Activated naive CD8-positive, alpha-beta T cell treated with anti-CD3 and anti-CD28 coated beads, Interleukin-2, amount 50 U/mL, for 24 hours (primary cell): ENCODE results near the gene UBAP1.
"Not testable (repeated sequence)": the region's sequence is repeated elsewhere in the genome, so short reads cannot be mapped to it uniquely, and the experiment has no call there.

ENCODE experiments used
- ATAC-seq: fragments of 150-1000 bp; cut with Tn5 transposase; one replicate; pipeline ENCODE4 v1.10.0; 2021
- DNase-seq: peaks from one replicate; pipeline ENCODE4 v3.0.0; 2021
- H3K27ac Mint-ChIP-seq: one replicate; pipeline ENCODE4 v1.8.0; 2021; ENCODE audit warnings: mild to moderate bottlenecking, mixed read lengths
- H3K27me3 Mint-ChIP-seq: one replicate; pipeline ENCODE4 v1.8.0; 2021; ENCODE audit warnings: mixed read lengths
- H3K36me3 Mint-ChIP-seq: one replicate; pipeline ENCODE4 v1.8.0; 2021; ENCODE audit warnings: low read depth, mixed read lengths
- H3K4me1 Mint-ChIP-seq: one replicate; pipeline ENCODE4 v1.8.0; 2021; ENCODE audit warnings: mixed read lengths
- H3K4me3 Mint-ChIP-seq: one replicate; pipeline ENCODE4 v1.8.0; 2021; ENCODE audit warnings: mild to moderate bottlenecking, moderate library complexity, mixed read lengths
- H3K9me3 Mint-ChIP-seq: one replicate; pipeline ENCODE4 v1.8.0; 2021; ENCODE audit warnings: mixed read lengths

Gene UBAP1

GRCh38 chr9:34178436-34179212 is at the start of gene UBAP1:
Gene UBAP1, plus strand, starts transcription at chr9:34179043. Its CDS starts 41,872 bp downstream, at chr9:34220915.
- DNase-seq: peak; percentile 96
- Mint-ChIP-seq H3K36me3 (no peaks in the 10 kb centered on the region), H3K27ac (peak within 1 kb of the TSS; percentile 97), H3K9me3 (no peaks in the 10 kb centered on the region), H3K27me3 (no peaks in the 10 kb centered on the region), H3K4me1 (peaks cover 29% of the 10 kb centered on the region), H3K4me3 (peak within 1 kb of the TSS; percentile 99)
- peak; percentile 100 for ATAC-seq

- no peak for DNase-seq
- no peaks in the 10 kb centered on the region for H3K9me3 Mint-ChIP-seq
These were observed 47.3 kb upstream of the UBAP1 start for GRCh38 chr9:34131571-34131970.

GRCh38 chr9:34133436-34133949 is 45.4 kb upstream of the UBAP1 start:
- H3K4me3 Mint-ChIP-seq: no peak overlapping the region
- no peaks in the 10 kb centered on the region for H3K9me3 Mint-ChIP-seq
- no peaks in the 10 kb centered on the region for H3K27me3 Mint-ChIP-seq
- H3K36me3 Mint-ChIP-seq: no peaks in the 10 kb centered on the region
- H3K4me1 Mint-ChIP-seq: peaks cover 1% of the 10 kb centered on the region
- peak overlapping the region; percentile 31 for H3K27ac Mint-ChIP-seq
- DNase-seq: no peak
- ATAC-seq: no peak

More at GRCh38 chr9:34131571-34131970, 47.3 kb upstream of the UBAP1 start:
- peaks cover 7% of the 10 kb centered on the region for H3K4me1 Mint-ChIP-seq
- no peak overlapping the region for H3K4me3 Mint-ChIP-seq
- no peaks in the 10 kb centered on the region for H3K27me3 Mint-ChIP-seq
- no peaks in the 10 kb centered on the region for H3K36me3 Mint-ChIP-seq
- no peak overlapping the region for H3K27ac Mint-ChIP-seq
- ATAC-seq: no peak

- peaks cover 1% of the 10 kb centered on the region for H3K4me1 Mint-ChIP-seq
- no peaks in the 10 kb centered on the region for H3K9me3 Mint-ChIP-seq
- DNase-seq: no peak
- H3K36me3 Mint-ChIP-seq: no peaks in the 10 kb centered on the region
- ATAC-seq: no peak
- H3K27me3 Mint-ChIP-seq: no peaks in the 10 kb centered on the region
- no peak overlapping the region for H3K4me3 Mint-ChIP-seq
- no peak overlapping the region for H3K27ac Mint-ChIP-seq
These were observed 44.3 kb upstream of the UBAP1 start for GRCh38 chr9:34134521-34134920.

- not testable (repeated sequence) for ATAC-seq, H3K9me3 Mint-ChIP-seq, H3K27me3 Mint-ChIP-seq, H3K36me3 Mint-ChIP-seq, H3K27ac Mint-ChIP-seq, DNase-seq, H3K4me3 Mint-ChIP-seq, H3K4me1 Mint-ChIP-seq
These were observed 40.2 kb upstream of the UBAP1 start for GRCh38 chr9:34138644-34139043.

GRCh38 chr9:34139477-34140146 is 39.2 kb upstream of the UBAP1 start:
- ATAC-seq (no peak), DNase-seq (no peak)
- Mint-ChIP-seq H3K4me1 (no peaks in the 10 kb centered on the region), H3K36me3 (no peaks in the 10 kb centered on the region), H3K27ac (no peak overlapping the region), H3K4me3 (no peak overlapping the region), H3K9me3 (no peaks in the 10 kb centered on the region), H3K27me3 (no peaks in the 10 kb centered on the region)

- H3K27ac Mint-ChIP-seq: no peak overlapping the region
- H3K4me3 Mint-ChIP-seq: no peak overlapping the region
- no peak for ATAC-seq
- peaks cover 2% of the 10 kb centered on the region for H3K27me3 Mint-ChIP-seq
- H3K9me3 Mint-ChIP-seq: no peaks in the 10 kb centered on the region
- no peak for DNase-seq
- peaks cover 3% of the 10 kb centered on the region for H3K4me1 Mint-ChIP-seq
- no peaks in the 10 kb centered on the region for H3K36me3 Mint-ChIP-seq
These were observed 38.0 kb upstream of the UBAP1 start for GRCh38 chr9:34140853-34141252.

GRCh38 chr9:34143116-34143515 is 35.7 kb upstream of the UBAP1 start:
- Mint-ChIP-seq H3K9me3 (no peaks in the 10 kb centered on the region), H3K27ac (no peak overlapping the region), H3K27me3 (peaks cover 2% of the 10 kb centered on the region), H3K4me1 (peaks cover 3% of the 10 kb centered on the region), H3K4me3 (no peak overlapping the region), H3K36me3 (no peaks in the 10 kb centered on the region)
- no peak for ATAC-seq
- DNase-seq: no peak

GRCh38 chr9:34145165-34145564 is 33.7 kb upstream of the UBAP1 start:
- Mint-ChIP-seq H3K27me3 (peaks cover 5% of the 10 kb centered on the region), H3K9me3 (no peaks in the 10 kb centered on the region), H3K4me1 (peaks cover 3% of the 10 kb centered on the region), H3K27ac (no peak overlapping the region), H3K4me3 (no peak overlapping the region), H3K36me3 (no peaks in the 10 kb centered on the region)
- DNase-seq (no peak), ATAC-seq (peak; percentile 72)

GRCh38 chr9:34151398-34151797 is 27.4 kb upstream of the UBAP1 start:
- ATAC-seq (no peak), DNase-seq (no peak)
- no peaks in the 10 kb centered on the region for H3K9me3 Mint-ChIP-seq
- no peaks in the 10 kb centered on the region for H3K36me3 Mint-ChIP-seq
- peaks cover 6% of the 10 kb centered on the region for H3K27me3 Mint-ChIP-seq
- H3K27ac Mint-ChIP-seq: no peak overlapping the region
- no peak overlapping the region for H3K4me3 Mint-ChIP-seq
- no peaks in the 10 kb centered on the region for H3K4me1 Mint-ChIP-seq

GRCh38 chr9:34154057-34154456 is 24.8 kb upstream of the UBAP1 start:
- Mint-ChIP-seq H3K36me3 (no peaks in the 10 kb centered on the region), H3K4me3 (no peak overlapping the region), H3K27ac (no peak overlapping the region), H3K4me1 (no peaks in the 10 kb centered on the region), H3K27me3 (peaks cover 6% of the 10 kb centered on the region), H3K9me3 (no peaks in the 10 kb centered on the region)
- no peak for DNase-seq
- no peak for ATAC-seq

- ATAC-seq: no peak
- Mint-ChIP-seq H3K27ac (no peak overlapping the region), H3K36me3 (no peaks in the 10 kb centered on the region)
These were observed 21.5 kb upstream of the UBAP1 start for GRCh38 chr9:34157318-34157717.

GRCh38 chr9:34157898-34158297 is 20.9 kb upstream of the UBAP1 start:
- ATAC-seq (no peak), DNase-seq (no peak)
- no peak overlapping the region for H3K4me3 Mint-ChIP-seq
- H3K4me1 Mint-ChIP-seq: no peaks in the 10 kb centered on the region
- H3K27me3 Mint-ChIP-seq: no peaks in the 10 kb centered on the region
- H3K36me3 Mint-ChIP-seq: no peaks in the 10 kb centered on the region
- H3K9me3 Mint-ChIP-seq: no peaks in the 10 kb centered on the region
- H3K27ac Mint-ChIP-seq: no peak overlapping the region

More at GRCh38 chr9:34157318-34157717, 21.5 kb upstream of the UBAP1 start:
- no peak for DNase-seq
- H3K4me1 Mint-ChIP-seq: no peaks in the 10 kb centered on the region
- no peaks in the 10 kb centered on the region for H3K27me3 Mint-ChIP-seq
- no peak overlapping the region for H3K4me3 Mint-ChIP-seq
- H3K9me3 Mint-ChIP-seq: no peaks in the 10 kb centered on the region

GRCh38 chr9:34158362-34158869 is 20.4 kb upstream of the UBAP1 start:
- no peaks in the 10 kb centered on the region for H3K9me3 Mint-ChIP-seq
- DNase-seq (no peak), ATAC-seq (no peak)
- no peak overlapping the region for H3K27ac Mint-ChIP-seq
- no peaks in the 10 kb centered on the region for H3K4me1 Mint-ChIP-seq
- H3K4me3 Mint-ChIP-seq: no peak overlapping the region
- H3K36me3 Mint-ChIP-seq: no peaks in the 10 kb centered on the region
- no peaks in the 10 kb centered on the region for H3K27me3 Mint-ChIP-seq

GRCh38 chr9:34163434-34163833 is 15.4 kb upstream of the UBAP1 start:
- no peaks in the 10 kb centered on the region for H3K27me3 Mint-ChIP-seq
- H3K27ac Mint-ChIP-seq: no peak overlapping the region
- H3K36me3 Mint-ChIP-seq: no peaks in the 10 kb centered on the region
- DNase-seq (no peak), ATAC-seq (no peak)
- H3K9me3 Mint-ChIP-seq: no peaks in the 10 kb centered on the region
- H3K4me1 Mint-ChIP-seq: no peaks in the 10 kb centered on the region
- H3K4me3 Mint-ChIP-seq: no peak overlapping the region
